ENCODE measurements around the gene ARHGEF12. TPM values are rescaled to one million over a fixed set of nuclear protein-coding genes. Genes with fewer than 3 reads are reported as not detected.

The ARHGEF12 gene
- total RNA-seq, 6 experiments from 2014 or later, result 72.9 to 95.1 (median 85.0) TPM

- Mint-ChIP-seq H3K9me3 (no peaks in the 10 kb centered on the region), H3K27ac (no peak overlapping the region), H3K4me3 (no peak overlapping the region), H3K36me3 (ENCODE audit: low read depth) (peaks cover 5% of the 10 kb centered on the region; the same call in 1 of the 2 replicates), H3K27me3 (ENCODE audit: insufficient read depth) (peaks cover 69% of the 10 kb centered on the region), H3K4me1 (ENCODE audit: low read depth) (peaks cover 10% of the 10 kb centered on the region)
- TF ChIP-seq, protein P1, sequence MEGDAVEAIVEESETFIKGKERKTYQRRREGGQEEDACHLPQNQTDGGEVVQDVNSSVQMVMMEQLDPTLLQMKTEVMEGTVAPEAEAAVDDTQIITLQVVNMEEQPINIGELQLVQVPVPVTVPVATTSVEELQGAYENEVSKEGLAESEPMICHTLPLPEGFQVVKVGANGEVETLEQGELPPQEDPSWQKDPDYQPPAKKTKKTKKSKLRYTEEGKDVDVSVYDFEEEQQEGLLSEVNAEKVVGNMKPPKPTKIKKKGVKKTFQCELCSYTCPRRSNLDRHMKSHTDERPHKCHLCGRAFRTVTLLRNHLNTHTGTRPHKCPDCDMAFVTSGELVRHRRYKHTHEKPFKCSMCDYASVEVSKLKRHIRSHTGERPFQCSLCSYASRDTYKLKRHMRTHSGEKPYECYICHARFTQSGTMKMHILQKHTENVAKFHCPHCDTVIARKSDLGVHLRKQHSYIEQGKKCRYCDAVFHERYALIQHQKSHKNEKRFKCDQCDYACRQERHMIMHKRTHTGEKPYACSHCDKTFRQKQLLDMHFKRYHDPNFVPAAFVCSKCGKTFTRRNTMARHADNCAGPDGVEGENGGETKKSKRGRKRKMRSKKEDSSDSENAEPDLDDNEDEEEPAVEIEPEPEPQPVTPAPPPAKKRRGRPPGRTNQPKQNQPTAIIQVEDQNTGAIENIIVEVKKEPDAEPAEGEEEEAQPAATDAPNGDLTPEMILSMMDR (IDR thresholded peaks at IDR 0.05), result no peak
- no peak for DNase-seq
Measured at GRCh38 chr11:120528749-120529148, 192.5 kb downstream of the ARHGEF12 start.

DNA sequence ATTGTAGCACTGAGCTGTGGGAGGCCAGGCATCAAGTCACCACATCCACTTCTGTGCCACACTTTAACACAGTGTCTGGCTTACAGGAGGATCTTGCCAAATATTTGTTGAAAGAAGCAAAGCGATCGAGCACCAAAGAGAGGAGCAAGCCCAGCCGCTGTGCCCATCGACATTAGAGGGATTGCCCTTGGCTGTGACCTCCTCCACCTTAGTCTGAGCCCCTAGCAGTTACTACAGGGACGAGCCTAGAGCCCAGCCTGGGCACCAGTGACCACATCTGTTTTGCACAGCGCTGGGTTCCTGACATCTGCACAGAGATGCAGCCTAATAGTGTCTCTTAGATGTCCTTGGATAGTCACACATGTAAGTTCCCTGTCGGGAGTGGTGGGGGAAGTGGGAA is 193.0 kb downstream of the ARHGEF12 start:
- H3K27me3 Mint-ChIP-seq (ENCODE audit: insufficient read depth), result peaks cover 68% of the 10 kb centered on the region
- H3K4me3 Mint-ChIP-seq, result no peak overlapping the region
- no peaks in the 10 kb centered on the region for H3K9me3 Mint-ChIP-seq
- H3K36me3 Mint-ChIP-seq (ENCODE audit: low read depth), result peaks cover 5% of the 10 kb centered on the region; the same call in 1 of the 2 replicates
- peaks cover 10% of the 10 kb centered on the region for H3K4me1 Mint-ChIP-seq (ENCODE audit: low read depth)
- no peak overlapping the region for H3K27ac Mint-ChIP-seq
- DNase-seq, result no peak
- TF ChIP-seq, protein P1 (IDR thresholded peaks at IDR 0.05), result no peak

DNA sequence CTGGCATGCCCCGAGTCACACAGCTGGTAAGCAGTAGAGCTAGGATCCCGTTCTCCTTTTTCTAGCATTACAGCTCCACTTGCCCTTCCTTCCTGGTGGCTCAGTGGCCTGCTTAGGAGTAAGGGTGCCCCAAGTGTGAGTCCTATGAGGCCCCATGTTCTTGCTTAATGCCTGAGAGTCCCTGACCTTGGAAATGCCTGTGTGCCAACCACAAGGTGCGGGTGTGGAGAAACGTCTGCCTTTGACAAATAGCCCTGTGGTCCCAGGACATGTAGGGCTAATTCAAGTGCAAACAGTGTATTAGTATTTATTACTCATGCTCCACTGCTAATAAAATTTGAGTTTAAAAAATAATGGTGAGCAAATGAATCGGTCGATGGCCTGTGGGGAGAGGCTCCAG is 193.7 kb downstream of the ARHGEF12 start:
- peaks cover 67% of the 10 kb centered on the region for H3K27me3 Mint-ChIP-seq (ENCODE audit: insufficient read depth)
- H3K27ac Mint-ChIP-seq, result no peak overlapping the region
- H3K36me3 Mint-ChIP-seq (ENCODE audit: low read depth), result peaks cover 5% of the 10 kb centered on the region; the same call in 1 of the 2 replicates
- H3K9me3 Mint-ChIP-seq, result no peaks in the 10 kb centered on the region
- no peak overlapping the region for H3K4me3 Mint-ChIP-seq
- DNase-seq, result no peak
- H3K4me1 Mint-ChIP-seq (ENCODE audit: low read depth), result peaks cover 10% of the 10 kb centered on the region
- TF ChIP-seq, protein P1 (IDR thresholded peaks at IDR 0.05), result no peak

DNA sequence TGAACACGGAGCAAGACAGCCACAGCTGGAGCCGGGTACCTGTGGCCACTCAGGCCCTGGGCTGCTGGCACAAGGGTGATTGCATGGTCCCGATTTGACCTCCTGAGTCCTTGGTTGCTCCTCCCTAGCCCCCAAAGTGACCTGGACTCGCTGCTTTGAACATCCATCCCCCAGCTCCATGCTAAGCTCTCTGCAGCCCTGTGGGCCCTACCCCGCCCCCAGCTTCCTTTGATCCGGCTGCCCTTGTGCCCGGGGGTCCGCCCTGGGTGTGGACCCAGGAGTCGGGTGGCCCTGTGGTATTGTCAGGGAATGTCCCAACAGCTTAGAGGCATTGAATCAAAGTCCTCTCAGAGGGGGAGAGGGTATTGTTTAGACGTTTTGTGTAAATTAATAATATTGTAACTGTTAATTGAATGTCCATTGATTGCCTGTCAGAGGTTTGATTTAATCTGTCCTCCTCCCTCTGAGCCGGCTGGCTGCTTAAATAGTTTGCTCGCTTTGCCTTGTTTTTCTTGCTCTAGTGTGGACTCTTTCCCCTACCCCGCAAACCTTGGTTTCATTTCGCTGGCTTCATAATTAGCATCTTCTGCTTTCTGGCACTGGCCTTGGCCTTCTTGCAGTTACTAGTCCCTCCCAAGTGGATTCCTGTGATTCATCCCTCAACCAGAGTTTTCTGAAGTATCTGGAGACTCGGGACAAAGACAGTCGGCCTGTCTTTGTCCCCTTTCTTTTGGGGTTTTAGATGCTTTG is 196.0 kb downstream of the ARHGEF12 start:
- Mint-ChIP-seq H3K9me3 (no peaks in the 10 kb centered on the region), H3K27ac (no peak overlapping the region), H3K36me3 (ENCODE audit: low read depth) (peaks cover 5% of the 10 kb centered on the region; the same call in 1 of the 2 replicates), H3K4me1 (ENCODE audit: low read depth) (peaks cover 10% of the 10 kb centered on the region), H3K27me3 (ENCODE audit: insufficient read depth) (peaks cover 53% of the 10 kb centered on the region), H3K4me3 (no peak overlapping the region)
- DNase-seq, result peak; percentile 13
- TF ChIP-seq, protein P1 (IDR thresholded peaks at IDR 0.05), result no peak

GRCh38 chr11:120532832-120533196 is 196.6 kb downstream of the ARHGEF12 start:
- no peak for DNase-seq
- H3K36me3 Mint-ChIP-seq (ENCODE audit: low read depth), result peaks cover 5% of the 10 kb centered on the region; the same call in 1 of the 2 replicates
- H3K4me1 Mint-ChIP-seq (ENCODE audit: low read depth), result peaks cover 10% of the 10 kb centered on the region
- TF ChIP-seq, protein P1 (IDR thresholded peaks at IDR 0.05), result no peak
- no peak overlapping the region for H3K27ac Mint-ChIP-seq
- peaks cover 53% of the 10 kb centered on the region for H3K27me3 Mint-ChIP-seq (ENCODE audit: insufficient read depth)
- H3K4me3 Mint-ChIP-seq, result no peak overlapping the region
- no peaks in the 10 kb centered on the region for H3K9me3 Mint-ChIP-seq
